Stimulated activated CD8-positive, alpha-beta memory T cell treated with anti-CD3 and anti-CD28 coated beads, Interleukin-15, amount 100 ng/mL, for 24 hours (primary cell): Measurements from ENCODE around the gene HERC5.
"Not testable (repeated sequence)": the region's sequence is repeated elsewhere in the genome, so short reads cannot be mapped to it uniquely, and the experiment has no call there.

ENCODE experiments used
- DNase-seq: peaks from one replicate; pipeline ENCODE4 v3.0.0-alpha.2; 2020; ENCODE audit warnings: low read depth

The HERC5 gene

DNA sequence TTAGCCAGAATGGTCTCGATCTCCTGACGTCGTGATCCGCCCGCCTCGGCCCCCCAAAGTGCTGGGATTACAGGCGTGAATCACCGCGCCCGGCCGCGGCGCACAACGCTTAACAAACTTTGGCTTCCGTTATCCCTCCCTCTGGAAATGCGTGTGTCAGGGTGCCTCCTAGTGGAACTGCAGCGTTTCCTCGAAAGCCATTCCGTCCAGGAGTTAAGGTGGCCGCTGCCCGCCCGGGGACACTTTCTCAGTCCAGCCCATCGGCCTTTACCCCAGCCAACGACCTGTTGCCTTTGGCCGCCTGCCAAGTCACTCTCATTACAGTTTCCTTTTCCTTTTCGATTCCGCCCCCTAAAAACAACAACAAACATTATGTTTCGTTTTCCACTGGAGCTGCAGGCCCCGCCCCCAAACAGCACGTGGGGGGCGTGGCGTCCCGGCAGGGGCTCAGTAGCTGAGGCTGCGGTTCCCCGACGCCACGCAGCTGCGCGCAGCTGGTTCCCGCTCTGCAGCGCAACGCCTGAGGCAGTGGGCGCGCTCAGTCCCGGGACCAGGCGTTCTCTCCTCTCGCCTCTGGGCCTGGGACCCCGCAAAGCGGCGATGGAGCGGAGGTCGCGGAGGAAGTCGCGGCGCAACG, at the start of gene HERC5:
Gene HERC5 (plus strand): TSS at position 450 of the 637 bp plus-strand sequence. CDS start 151 bp downstream, at position 601.
- DNase-seq: peak; percentile 66

DNA sequence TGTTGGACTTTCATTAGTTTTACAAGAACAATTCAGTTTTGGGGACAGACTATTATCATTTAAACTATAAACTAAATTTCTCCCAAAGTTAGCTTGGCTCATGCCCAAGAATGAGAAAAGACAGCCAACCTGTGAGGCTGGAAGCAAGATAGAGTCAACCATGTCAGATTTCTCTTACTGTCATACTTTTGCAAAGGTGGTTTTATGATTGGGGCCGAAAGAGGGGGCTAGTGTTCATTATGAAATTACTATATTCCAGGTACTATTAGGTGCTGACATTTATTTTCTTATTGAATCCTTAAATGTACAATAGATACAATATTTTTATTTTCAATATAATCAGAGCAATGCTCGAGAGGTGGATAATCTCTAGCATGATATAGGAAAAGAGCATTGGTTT, 47.7 kb upstream of the HERC5 start:
- no peak for DNase-seq

DNA sequence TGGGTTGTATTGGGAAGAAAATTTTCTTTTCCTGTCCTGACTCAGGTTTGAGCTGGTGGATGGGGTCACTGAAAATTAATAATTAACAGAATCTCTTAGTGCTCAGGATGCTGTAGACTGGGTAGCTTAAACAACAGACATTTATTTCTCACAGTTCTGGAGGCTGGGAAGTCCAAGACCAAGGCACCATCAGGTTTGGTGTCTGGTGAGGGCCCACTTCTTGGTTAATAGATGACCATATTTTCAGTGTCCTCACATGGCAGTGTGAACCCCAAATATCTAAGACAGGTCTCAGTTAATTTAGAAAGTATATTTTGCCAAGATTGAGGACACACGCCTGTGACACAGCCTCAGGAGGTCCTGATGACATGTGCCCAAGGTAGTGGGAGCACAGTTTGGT, 47.1 kb upstream of the HERC5 start:
- no peak for DNase-seq

DNA sequence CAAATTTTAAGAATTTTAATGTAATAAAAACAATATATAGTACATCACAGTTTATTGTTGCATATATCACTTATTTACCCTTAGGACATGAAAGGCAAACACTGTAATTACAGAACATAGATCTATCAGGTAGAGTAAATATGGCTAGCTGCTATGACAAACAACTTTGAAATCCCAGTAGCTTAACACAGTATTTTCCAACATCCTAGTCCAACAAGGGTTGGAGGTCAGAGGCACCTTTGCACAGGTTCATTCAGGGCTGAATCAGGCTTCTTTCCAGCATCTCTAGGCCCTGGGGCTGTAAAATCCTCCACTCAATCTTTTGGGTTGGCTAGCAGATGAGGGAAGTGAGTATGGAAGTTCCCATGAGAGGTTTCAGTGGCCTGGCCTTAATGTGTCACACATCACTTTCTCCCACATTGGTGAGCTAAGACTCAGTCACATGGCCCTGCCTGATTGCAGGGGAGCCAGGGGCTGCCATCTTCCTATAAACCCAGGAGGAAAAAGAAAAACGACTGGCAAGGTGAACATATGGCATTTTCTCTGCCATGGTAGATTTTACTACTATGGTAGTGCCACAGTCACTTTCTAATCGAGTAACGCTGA, 45.3 kb upstream of the HERC5 start:
- DNase-seq: no peak

DNA sequence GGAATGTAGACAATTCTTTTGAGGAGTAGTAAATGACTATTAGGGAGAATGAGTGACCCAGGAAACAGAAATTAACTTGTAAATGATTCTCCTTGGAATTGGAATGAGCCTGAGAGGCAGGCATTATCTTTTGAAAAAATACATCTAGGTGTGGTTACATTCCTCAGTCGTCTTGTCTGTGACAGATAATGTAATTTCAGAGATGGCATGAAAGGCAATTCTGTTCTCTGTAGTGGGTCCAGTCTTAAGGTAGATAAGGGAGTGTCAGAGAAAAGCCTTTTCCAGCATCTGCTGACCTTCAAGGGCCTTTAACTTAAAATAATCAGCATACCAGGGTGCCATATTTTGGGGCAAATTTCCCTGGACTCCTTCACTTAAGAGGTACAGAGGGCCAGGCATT, 43.1 kb upstream of the HERC5 start:
- no peak for DNase-seq

DNA sequence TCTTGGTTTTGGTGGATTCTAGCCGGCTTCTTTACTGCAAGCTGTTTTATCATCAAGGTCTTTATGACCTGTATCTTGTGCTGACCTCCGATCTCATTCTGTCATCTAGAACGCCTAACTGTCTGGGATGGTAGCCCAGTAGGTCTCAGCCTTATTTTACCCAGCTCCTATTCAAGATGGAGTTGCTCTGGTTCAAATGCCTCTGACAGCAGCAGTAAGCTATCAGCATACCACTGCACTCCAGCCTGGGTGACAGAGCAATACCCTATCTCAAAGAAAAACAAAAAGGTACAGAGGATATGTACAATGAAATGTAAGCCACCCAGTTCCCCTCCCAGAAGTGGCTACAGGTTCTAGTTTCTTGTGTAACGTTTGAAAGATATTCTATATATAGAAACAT, 42.2 kb upstream of the HERC5 start:
- DNase-seq: no peak

DNA sequence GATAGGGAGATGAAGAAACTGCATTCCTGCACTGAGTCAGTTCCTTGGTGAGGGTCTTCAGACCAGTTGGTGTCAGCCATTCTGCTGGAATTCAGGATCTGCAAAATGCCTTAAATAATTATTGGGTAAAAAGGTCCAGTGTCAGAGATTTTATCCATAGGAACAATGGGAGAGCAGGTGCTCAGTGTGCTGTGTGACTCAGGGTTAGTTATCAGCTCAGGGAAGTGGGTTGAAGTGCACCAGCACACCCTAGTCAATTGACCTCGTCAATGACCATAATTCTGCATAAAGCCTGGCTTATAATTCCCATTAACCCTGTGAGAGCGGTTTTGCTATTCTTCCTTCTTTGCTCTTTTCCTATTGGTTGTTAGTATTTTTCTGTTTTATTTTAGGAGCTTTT, 40.9 kb upstream of the HERC5 start:
- DNase-seq: no peak

DNA sequence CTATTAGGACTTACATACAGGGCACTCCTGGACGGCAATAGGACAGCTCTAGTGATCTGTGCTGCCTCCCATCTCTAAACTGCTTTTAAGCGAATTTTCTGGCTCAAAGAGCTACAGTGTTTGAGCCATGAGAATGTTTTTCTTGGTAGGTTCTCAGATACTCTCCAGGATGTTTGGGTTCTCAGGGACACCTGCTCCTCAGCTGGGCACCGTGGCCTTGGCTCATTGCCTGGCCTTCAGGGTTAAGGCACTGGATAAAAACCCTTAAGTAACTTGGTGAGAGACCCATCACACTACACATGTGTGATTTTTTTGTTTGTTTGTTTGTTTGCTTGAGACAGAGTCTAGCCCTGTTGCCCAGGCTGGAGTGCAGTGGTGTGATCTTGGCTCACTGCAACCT, 38.5 kb upstream of the HERC5 start:
- no peak for DNase-seq

DNA sequence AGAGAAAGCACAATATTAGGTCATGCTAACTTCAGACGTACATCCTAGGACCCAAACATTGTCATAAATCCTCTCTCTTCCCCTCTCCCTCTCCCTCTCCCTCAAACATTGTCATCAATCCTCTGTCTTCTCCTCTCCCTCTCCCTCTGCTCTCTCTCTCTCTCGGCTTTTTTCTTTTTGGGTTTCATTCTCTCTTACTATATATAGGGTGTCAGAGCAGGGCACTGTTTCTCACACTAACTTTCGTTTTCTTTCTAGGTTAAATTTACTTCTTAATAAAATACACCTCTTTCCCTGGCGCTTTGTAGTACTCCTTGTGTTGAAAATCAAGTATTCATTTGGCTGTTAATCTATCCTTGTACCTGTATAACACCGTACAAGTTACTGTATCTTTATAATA, 37.0 kb upstream of the HERC5 start:
- no peak for DNase-seq

DNA sequence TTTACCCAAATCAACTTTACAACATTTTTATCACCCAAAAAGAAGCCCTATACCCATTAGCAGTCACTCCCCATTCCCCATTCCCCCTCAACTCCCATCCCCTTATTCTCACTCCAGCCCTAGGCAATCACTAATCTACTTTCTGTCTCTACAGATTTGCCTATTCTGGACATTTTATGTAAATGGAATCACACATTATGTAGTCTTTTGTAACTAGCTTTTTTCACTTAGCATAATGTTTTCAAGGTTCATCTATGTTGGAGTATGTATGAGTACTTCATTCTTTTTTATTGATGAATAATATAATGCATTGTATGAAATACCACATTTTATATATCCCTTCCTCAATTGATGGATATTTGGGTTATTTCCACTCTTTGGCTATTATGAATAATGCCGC, 36.1 kb upstream of the HERC5 start:
- no peak for DNase-seq

DNA sequence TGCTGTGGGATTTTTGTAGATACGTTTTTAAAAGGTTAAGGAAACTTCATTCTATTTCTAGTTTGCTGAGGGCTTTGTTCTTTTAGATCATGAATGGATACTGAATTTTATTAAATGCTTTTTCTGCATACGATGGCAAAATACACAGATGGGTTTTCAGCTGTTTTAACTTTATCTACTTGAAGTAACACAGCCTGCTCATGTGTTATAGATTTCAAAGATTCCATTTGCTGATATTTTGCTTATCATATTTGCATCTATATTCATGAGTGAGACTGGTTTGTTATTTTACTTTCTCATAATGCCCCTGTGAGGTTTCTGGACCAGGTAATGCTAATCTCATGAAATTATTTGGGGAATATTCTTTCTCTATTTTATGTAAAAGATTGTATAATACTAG, 34.5 kb upstream of the HERC5 start:
- no peak for DNase-seq

DNA sequence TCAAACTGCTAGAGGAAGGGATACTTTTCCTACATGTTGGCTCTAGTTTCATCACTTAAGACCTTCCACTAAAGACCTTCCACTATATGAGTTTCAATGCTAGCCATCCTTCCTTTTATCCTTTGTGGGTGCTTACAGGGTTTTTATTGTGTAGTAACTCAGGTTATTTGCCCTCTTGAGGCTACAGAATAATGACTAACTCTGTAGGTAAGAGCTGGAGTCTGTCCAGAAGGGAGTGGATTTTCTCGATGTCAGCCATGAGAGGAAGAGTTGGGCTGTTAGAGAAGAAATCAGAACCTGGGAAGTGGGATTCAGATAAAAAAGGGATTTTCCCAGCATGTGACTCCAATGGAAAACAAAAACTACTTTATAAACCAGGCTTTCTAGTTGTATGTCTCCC, 27.5 kb upstream of the HERC5 start:
- no peak for DNase-seq

DNA sequence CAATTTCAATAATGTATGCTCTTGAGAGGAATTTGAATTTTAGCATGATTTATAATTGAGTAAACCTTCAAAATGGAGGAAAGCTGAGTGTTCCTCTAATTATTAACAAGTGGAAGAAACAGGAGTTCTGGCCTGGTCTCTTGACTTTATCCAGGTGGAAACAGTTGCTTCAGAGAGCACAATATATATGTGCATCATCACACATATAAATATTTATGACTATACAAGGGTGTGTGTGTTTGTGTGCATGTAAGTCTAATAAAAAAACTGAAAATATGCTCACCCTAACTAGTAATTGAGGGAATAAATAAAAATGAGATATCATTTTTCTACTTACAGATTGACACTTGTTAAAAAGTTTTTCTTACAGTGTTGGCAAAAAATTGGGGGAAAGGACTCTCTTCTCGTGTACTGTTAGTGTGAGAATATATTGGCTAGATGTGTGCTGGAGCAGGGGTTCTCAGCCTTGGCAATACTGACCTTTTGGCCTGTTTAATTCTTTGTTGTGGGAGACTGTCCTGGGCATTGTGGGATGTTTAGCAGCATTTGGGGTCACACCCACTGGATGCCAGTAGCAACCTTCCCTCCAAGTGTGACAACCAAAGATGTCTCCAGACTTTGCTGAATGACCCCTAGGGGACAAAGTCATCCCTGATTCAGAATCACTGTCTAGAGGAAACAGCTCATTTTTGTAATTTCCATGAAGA, 20.8 kb upstream of the HERC5 start:
- DNase-seq: no peak

DNA sequence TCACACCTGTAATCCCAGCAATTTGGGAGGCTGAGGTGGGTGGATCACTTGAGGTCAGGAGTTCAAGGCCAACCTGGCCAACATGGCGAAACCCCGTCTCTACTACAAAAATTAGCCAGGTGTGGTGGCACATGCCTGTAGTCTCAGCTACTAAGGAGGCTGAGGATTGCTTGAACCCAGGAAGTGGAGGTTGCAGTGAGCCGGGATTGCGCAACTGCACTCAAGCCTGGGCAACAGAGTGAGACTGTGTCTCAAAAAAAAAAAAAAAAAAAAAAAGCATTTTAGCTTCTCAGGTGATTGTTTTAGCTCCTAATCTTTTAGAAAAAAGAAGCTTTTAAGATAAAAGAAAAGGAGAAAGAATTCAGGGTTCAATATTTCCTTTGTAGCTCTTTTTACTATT, 19.0 kb upstream of the HERC5 start:
- not testable (repeated sequence) for DNase-seq

DNA sequence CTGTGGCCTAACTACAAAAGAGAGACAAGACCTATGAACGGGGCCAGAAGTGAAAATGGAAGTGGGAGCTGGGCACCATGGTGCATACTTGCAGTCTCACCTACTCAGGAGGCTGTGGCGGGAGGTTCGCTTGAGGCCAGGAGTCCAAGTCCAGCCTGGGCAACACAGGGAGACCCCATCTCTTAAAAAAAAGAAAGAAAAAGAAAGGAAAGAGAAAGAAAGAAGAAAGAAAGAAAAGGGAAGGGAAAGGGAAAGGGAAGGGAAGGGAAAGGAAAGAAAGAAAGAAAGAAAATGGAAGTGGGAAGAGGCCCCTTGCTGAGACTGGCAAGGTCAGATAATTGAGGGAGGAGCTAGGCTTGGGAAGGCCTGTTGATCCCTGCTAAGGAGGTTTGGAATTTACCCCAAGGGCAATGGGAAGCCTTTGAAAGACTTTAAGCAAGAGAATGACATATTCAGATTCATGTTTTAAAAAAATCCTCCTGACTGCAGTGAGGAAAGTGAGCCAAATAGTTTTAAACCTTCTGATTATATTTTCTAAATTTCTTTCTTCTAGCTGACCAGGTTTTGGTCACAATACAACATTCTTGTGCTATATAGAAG, 17.7 kb upstream of the HERC5 start:
- no peak for DNase-seq

DNA sequence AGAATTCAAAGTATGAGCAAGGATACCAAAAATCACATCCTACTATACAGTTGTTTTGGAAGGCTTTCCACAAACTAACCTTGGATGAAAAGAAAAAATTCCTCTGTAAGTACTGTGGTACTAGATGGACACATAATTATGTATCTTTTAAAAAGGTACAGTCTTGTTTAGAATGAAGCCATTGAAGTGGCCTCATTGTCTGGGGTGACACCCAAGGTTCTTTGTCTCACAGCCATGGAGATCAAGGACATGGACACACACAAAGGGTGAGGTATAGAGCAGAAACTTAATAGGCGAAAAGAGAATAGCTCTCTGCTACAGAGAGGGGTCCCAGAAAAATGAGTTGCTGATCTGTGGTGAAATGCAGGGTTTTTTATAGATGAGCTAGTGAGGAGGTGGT, 16.8 kb upstream of the HERC5 start:
- DNase-seq: no peak

DNA sequence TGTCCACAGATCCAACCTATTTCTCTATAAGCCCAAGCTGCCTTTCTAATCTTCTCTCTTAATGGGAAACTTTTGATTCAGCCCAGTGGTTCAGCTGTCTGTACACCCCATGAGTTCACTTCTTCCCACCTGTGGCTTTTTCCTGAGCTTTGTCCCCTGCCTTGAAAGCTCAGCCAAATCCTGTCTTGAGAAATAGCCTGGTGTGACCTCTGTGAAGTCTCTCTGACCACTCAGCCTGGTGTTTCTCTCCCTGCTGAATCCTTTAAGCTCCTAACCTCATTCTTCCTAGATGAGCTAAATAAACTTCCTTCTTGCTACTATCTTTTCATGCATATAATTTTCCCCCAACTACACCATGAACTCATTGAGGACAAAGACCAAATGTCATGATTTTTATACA, 15.2 kb upstream of the HERC5 start:
- DNase-seq: no peak

DNA sequence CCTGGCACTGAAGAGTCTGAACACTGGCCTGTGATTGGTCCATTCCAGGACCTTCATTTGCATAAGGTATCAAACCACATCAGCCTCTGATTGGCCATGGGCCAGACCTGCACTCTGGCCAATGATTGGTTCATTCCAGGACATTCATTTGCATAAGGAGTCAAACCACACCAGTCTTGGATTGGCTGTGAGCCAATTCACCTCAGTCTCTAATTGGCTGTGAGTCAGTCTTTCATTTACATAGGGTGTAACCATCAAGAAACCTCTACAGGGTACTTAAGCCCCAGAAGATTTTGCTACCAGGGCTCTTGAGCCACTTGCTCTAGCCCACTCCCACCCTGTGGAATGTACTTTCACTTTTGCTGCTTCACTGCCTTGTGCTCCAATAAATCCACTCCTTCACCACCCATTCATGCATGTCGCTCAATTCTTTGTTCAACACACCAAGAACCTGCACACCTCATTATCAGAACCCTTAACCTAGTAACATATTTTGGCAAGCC, 14.2 kb upstream of the HERC5 start:
- DNase-seq: no peak

DNA sequence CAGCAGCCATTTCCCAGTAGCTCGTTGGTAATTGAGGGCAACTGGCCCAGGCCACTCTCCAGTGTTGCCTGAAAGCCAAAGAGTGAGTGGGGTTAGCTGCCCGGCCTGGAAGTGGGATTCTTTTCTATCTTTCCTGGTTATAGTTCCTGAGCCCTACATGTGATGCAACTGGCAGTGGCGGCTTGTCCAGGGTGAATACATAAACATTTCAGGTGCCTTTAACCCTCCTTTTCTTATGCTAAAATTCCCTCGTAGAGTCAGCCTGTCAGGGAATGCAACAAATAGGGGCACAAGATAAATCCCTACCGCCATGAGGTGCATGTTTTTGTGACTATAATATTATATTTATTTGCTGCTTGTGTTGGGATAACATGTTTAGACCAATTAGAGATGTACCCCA, 13.4 kb upstream of the HERC5 start:
- no peak for DNase-seq

DNA sequence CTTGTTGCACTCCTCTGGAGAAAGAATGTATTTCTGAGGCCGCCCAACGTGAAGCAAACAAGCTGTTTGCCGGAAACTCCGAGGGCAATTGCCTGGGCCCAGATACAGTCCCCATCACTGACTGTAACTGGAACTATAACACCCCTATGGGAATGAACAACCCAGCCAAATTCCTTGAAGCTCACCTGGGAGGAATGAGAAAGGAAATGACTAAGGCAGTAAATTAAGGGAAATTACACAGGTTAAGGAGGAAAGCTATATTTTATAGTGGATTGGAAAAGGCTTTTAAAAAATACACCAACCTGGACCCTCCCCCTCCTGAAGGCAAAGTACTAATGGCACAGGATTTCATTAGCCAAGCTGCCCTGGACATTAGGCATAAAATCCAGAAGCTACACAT, 11.7 kb upstream of the HERC5 start:
- no peak for DNase-seq

DNA sequence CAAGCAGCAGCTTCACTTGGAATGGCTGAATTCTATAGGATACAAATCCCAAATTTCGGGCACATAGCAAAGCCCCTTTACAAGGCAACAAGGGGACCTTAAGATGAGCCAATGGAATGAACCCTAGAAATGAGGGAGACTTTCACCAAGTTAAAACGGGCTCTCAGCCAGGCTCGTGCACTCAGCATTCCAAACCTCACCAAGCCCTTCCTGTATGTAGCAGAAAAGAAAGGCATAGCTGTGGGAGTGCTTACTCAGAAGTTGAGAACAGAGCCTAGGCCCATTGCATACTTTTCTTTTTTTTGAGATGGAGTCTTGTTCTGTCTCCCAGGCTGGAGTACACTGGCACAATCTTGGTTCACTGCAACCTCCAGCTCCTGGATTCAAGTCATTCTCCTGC, 10.8 kb upstream of the HERC5 start:
- no peak for DNase-seq

DNA sequence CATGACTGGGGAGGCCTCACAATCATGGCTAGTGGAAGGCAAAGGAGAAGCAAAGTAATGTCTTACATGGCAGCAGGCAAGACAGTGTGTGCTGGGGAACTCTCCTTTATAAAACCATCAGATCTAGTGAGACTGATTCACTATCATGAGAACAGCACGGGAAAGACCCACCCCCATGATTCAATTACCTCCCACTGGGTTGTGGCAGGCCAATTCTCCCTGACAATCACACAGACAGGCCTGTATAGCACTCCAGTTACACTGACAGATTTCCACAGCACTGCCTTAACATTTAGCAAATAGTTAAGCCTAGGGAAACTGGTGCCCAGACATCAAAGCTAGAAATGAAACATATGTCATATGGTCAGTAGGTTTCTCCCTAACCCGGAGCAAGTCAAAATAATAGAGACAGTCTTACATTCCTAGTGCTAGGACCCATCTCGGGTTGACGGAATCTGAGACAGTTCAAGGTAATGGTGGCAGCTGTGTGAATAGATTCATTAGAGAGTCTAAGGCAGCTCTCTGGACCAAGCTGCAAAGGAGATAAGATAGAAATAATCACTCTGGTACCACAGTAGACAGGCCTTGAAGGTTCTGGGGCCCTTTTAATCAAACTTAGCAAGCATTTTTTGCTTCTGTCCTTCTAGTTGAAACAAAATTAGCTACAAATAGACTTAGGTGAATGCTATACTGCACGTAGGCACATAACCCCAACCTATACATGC, 9.4 kb upstream of the HERC5 start:
- no peak for DNase-seq
